Endometrial microvascular endothelial cells (primary cell): ENCODE results near the gene WDR72. TPM values are rescaled to one million over a fixed set of nuclear protein-coding genes. Genes with fewer than 3 reads are reported as not detected.

Experiments used
- in situ Hi-C: cut with HindIII; loops from 2 replicates; pipeline ENCODE4 v1.10.0; 2017; ENCODE audit warnings: low sequenced_read_pairs, low pct_unique_long_range_greater_than_20kb; ENCODE audit errors: inconsistent ontology term
- total RNA-seq: library from RNA; depleted of rRNA; stranded (reverse); fragments of >200 nt; gene quantifications from one replicate; pipeline ENCODE4 v1.2.3, GENCODE V29; 2015; ENCODE audit errors: inconsistent ontology term

Gene WDR72
- total RNA-seq, 1 donor from 2014 or later: not detected

DNA sequence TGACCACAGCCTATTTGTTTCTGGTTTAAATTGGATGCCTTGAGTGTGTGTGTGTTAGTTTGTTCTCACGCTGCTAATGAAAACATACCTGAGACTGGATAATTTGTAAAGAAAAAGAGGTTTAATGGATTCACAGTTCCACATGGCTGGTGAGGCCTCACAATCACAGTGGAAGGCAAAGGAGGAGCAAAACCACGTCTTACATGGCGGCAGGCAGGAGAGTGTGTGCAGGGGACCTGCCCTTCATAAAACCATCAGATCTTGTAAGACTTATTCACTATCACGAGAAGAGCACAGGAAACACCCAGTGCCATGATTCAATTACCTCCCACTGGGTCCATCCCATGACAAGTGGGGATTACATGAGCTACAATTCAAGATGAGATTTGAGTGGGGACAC, 260.5 kb downstream of the WDR72 start:
- in situ Hi-C loops: no loop called here

DNA sequence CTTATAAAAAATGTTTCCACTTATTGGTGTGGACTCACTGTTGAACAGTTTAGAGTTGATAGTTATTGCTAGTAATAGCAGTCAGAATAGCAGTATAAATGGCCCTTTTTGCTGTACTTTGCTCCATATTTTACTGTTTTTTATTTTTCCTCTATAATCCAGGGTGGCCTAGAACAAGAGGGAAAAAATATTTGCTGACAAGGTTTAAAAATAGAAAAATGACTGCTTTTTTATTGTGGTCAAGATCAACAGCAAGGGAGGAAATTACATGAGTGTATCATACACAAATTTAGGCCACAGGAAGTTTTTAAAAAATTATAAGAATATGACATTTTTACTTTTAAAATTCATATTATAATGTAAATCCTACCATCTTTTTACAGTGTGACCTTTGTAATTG, 269.1 kb downstream of the WDR72 start:
- in situ Hi-C loops: no loop called here

DNA sequence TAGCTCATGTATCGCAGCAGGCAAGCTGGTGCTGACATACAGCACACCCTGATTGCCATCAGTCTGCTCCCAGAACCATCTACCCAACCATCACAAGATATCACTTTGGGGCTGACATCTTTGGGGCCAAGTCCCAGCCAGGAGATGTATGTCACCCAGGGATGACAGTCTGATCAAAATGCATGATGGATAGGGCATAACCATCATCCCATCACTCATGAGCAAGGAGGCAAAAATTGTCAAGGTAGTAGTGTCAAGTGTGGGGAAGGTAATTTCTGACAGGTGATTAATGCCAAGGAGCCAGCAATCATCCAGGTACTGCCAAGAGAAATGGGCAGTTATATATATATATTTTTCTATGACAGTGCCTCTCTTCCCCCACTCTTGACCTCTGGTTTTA, 277.4 kb downstream of the WDR72 start:
- in situ Hi-C loops: no loop called here

DNA sequence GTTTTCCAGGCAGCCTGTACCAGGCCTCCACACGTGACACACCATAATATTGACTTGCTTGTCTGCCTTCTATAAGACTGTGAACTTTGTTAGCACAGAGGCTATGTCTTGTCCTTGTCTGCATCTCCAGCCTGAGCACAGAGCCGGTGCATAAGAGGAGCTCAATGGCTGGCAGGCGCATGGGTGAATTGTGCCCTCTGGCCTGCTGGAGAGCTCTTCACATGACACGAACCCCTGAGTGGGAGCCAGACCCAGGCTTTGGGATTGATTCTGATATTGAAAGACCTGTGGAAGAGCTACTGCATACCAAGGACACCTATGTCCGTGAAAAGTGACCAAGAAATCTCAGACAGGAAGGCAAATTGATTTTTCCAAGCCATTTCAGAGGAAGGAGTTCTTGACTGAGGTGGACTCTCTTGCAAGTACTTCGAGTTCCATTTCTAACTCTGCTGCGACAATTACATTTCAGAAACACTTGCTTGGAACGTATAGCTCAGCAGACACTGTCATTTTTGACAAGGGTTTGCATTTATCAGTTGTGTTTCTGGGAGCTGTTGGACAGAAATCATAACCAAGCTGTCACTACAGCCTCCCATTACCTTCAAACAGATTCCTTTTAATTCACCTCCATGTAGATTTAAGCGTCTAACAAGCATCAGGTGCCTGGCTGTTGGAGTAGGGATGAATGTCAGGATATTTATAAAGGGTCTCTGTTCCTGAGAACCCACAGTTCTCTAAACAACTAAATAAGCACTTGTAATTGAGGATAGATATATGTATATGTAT, 281.3 kb downstream of the WDR72 start:
- in situ Hi-C loops: no loop called here

DNA sequence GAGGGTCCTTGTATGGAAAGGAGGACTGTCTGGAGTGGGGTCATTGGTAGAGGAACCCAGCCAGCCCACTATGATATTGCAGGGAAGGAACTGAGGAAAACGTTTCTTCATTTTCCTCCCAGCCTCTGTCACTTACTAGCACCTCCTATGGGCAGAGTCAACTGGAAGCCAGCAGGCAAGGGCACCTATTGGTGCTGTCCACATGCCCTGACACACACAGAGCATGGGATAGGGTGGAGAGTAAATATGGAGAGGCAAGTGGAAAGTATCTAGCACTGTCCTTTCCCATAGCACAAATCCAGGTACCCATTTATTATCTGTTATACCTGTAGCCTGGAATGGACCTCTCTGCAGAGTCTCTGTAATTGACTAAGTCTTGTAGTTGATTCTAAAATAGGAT, 285.6 kb downstream of the WDR72 start:
- in situ Hi-C loops: no loop called here

DNA sequence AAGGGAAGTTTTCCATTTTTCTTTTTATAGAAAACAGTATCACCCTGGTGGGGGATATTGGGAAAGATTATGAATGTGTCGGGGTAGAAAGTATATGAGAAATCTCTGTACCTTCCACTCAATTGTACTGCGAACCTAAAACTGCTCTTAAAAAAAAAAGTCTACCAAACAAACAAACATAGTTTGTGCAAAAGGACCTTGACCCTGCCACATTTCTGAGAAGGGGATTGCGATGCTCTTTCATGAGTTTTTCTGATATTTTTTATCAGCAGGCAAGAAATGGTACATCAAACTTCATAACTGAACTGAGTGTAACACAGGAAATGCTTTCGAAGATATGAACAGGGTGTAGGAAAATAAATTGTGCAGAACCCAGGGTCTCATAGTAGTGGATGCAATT, 286.0 kb downstream of the WDR72 start:
- in situ Hi-C loops: no loop called here

DNA sequence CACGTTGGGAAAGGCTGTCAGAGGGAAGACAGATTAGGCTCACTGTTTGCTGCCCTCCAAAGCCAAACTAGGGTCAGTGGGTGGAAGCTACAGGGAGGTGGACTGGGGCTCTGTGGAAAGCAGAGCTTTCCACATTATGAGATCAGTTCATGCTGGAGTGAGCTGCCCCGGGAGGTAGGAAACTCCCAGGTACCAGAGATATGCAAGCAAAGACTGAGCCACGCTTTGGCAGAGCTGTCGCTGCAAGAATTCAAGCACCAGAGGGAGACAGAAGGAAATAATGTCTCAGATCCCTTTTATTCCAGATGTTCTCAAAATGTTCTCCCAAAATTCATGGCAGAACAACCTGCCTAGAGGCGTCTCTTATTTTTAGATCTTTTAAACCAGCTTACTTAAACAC, 286.6 kb downstream of the WDR72 start:
- in situ Hi-C loops: no loop called here

DNA sequence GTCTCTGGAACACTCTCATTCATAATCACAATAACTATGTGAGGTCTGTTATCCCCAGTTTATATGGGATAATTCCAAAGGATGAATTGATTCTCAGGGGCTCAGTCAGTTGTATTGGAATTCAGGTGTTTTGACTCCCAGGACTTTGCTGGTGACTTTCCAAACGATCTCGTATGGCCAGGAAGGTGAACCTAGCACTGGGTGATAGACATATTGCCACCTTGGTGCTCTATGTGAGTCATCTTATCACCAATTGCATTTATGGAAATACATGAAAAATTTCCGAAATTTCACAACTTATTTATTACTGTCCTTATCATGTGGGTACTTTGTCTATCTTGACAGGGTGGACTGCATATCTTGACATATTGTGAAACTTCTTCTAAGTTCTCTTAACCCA, 287.3 kb downstream of the WDR72 start:
- in situ Hi-C loops: no loop called here

DNA sequence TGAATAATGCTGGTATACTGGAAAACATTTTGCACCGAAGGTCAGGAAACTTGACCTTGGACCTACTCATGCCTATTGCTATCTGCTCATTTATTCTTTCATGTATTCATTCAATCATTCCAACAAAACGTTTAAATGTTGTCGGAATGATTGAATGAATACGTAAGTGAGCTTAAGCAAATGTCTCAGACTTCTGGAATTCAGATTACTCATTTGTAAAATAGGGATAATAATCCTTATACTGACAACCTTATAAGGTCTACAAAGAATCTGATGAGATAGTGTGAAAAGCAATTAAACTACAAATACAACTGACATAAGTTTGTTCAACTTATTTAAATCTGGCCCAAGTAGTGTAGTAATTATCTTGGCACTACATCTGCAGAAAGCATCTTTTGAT, 288.7 kb downstream of the WDR72 start:
- in situ Hi-C loops: no loop called here

DNA sequence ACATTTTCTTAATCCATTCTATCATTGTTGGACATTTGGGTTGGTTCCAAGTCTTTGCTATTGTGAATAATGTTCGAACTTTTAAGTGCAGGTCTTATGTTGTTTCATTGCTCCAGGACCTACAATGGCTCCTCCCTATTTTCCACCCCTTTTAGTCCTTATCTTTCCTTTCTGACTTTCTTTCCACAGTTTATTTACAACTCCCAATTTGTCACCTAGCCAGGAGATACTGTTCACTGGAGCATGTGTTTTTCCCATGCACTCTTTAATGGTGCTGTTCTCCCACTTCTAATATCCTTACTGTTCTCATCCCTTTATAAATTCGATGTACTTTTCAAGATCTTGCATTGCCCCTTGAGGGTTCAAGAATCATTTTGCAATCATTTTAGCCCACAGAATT, 290.0 kb downstream of the WDR72 start:
- in situ Hi-C loops: no loop called here

Other genes with a start within 250 kb of the WDR72 start
- gene UNC13C, start 218.8 kb upstream of the WDR72 start, total RNA-seq: not detected